Mesenchymal stem cell (in vitro differentiated cells and primary cell): Measurements from ENCODE around the gene CHADL.

Experiments
- DNase-seq: peaks from one replicate; pipeline ENCODE4 v3.0.0-alpha.2; 2013
- H2AFZ ChIP-seq: one replicate; pipeline ENCODE4 v1.6.1; 2013; ENCODE audit warnings: low read depth, mild to moderate bottlenecking, control low read depth, inconsistent platforms, low read length, moderate library complexity
- H2AK5ac ChIP-seq: 2 replicates; pipeline ENCODE4 v1.6.1; 2013; ENCODE audit warnings: low read length, moderate library complexity, mild to moderate bottlenecking, inconsistent platforms; ENCODE audit not compliant: severe bottlenecking
- H2BK120ac ChIP-seq: one replicate; pipeline ENCODE4 v1.6.1; 2013; ENCODE audit warnings: low read depth, mild to moderate bottlenecking, inconsistent platforms, low read length, moderate library complexity
- H2BK12ac ChIP-seq, 2 experiments: one replicate each; pipeline ENCODE4 v1.6.1; 2013; ENCODE audit warnings: inconsistent platforms in 2 of 2, low read length in 2 of 2, mild to moderate bottlenecking in 2 of 2, moderate library complexity in 2 of 2, control low read depth in 1 of 2
- H2BK15ac ChIP-seq: one replicate; pipeline ENCODE4 v1.6.1; 2013; ENCODE audit warnings: mild to moderate bottlenecking, low read depth, inconsistent platforms; ENCODE audit not compliant: poor library complexity, severe bottlenecking
- H2BK5ac ChIP-seq: 2 replicates; pipeline ENCODE4 v1.6.1; 2013; ENCODE audit warnings: low read depth, mild to moderate bottlenecking, low read length, control low read depth, inconsistent platforms; ENCODE audit not compliant: poor library complexity, severe bottlenecking
- H3K14ac ChIP-seq, 2 experiments: one replicate each; pipeline ENCODE4 v1.6.1; 2013; ENCODE audit warnings: inconsistent platforms in 2 of 2, low read length in 2 of 2, control low read depth in 1 of 2, mild to moderate bottlenecking in 1 of 2, moderate library complexity in 1 of 2
- H3K18ac ChIP-seq, 2 experiments: one replicate each; pipeline ENCODE4 v1.6.1; 2013; ENCODE audit warnings: inconsistent platforms in 2 of 2, low read length in 2 of 2, control low read depth in 1 of 2, low read depth in 1 of 2, mild to moderate bottlenecking in 1 of 2
- H3K23ac ChIP-seq, 2 experiments: one replicate each; pipeline ENCODE4 v1.6.1; 2013; ENCODE audit warnings: inconsistent platforms in 2 of 2, low read length in 2 of 2, mild to moderate bottlenecking in 2 of 2, moderate library complexity in 2 of 2, control low read depth in 1 of 2
- H3K27ac ChIP-seq: 2 replicates; pipeline ENCODE4 v1.5.1; 2013; ENCODE audit warnings: mild to moderate bottlenecking, moderate library complexity, low read length, control low read depth, inconsistent platforms; ENCODE audit not compliant: poor library complexity, severe bottlenecking
- H3K27me3 ChIP-seq, 2 experiments: 2 replicates each; pipeline versions ENCODE4 v1.6.1 to v1.7.0; 2013; ENCODE audit warnings: low read length in 2 of 2, mild to moderate bottlenecking in 2 of 2, moderate library complexity in 2 of 2, control low read depth in 1 of 2, inconsistent platforms in 1 of 2; ENCODE audit not compliant: control insufficient read depth in 1 of 2, insufficient read depth in 1 of 2
- H3K36me3 ChIP-seq, 2 experiments: 2 replicates each; pipeline versions ENCODE4 v1.6.1 to v1.7.0; 2013; ENCODE audit warnings: low read length in 2 of 2, control low read depth in 1 of 2, inconsistent platforms in 1 of 2, low read depth in 1 of 2, mild to moderate bottlenecking in 1 of 2; ENCODE audit not compliant: insufficient read depth in 2 of 2, control insufficient read depth in 1 of 2
- H3K4ac ChIP-seq, 2 experiments: one replicate each; pipeline ENCODE4 v1.6.1; 2013; ENCODE audit warnings: inconsistent platforms in 2 of 2, low read length in 2 of 2, mild to moderate bottlenecking in 2 of 2, moderate library complexity in 2 of 2, control low read depth in 1 of 2, low read depth in 1 of 2
- H3K4me1 ChIP-seq: 2 replicates; pipeline ENCODE4 v1.6.1; 2013; ENCODE audit warnings: low read depth, low read length, control low read depth; ENCODE audit not compliant: control insufficient read depth, insufficient read depth
- H3K4me2 ChIP-seq: 2 replicates; pipeline ENCODE4 v1.6.1; 2013; ENCODE audit warnings: low read length, mild to moderate bottlenecking, inconsistent platforms; ENCODE audit not compliant: poor library complexity, severe bottlenecking
- H3K4me3 ChIP-seq, 2 experiments: 2 replicates each; pipeline versions ENCODE4 v1.5.1 to v1.7.0; 2013; ENCODE audit warnings: low read length in 2 of 2, mild to moderate bottlenecking in 2 of 2, control low read depth in 1 of 2, low read depth in 1 of 2; ENCODE audit not compliant: insufficient read depth in 1 of 2
- H3K79me1 ChIP-seq: replicated peaks from 2 replicates; pipeline ENCODE4 v1.6.1; 2013; ENCODE audit warnings: mild to moderate bottlenecking, control low read depth, low read length, inconsistent platforms; ENCODE audit not compliant: poor library complexity, severe bottlenecking
- H3K9ac ChIP-seq: 2 replicates; pipeline ENCODE4 v1.7.0; 2013; ENCODE audit warnings: mild to moderate bottlenecking, low read length, moderate library complexity
- H3K9me3 ChIP-seq: 2 replicates; pipeline ENCODE4 v1.7.0; 2013; ENCODE audit warnings: mild to moderate bottlenecking, low read length; ENCODE audit not compliant: control insufficient read depth
- H4K8ac ChIP-seq: one replicate; pipeline ENCODE4 v1.6.1; 2013; ENCODE audit warnings: inconsistent platforms, mild to moderate bottlenecking, low read length, moderate library complexity
- H4K91ac ChIP-seq: one replicate; pipeline ENCODE4 v1.6.1; 2013; ENCODE audit warnings: mild to moderate bottlenecking, low read length, inconsistent platforms
- WGBS: methylation state at CpG from one replicate; pipeline ENCODE4 v1.1.7; 2013; ENCODE audit warnings: mixed read lengths; 5-methylcytosine and 5-hydroxymethylcytosine counted together

The CHADL gene

GRCh38 chr22:41247703-41248102, 7.0 kb upstream of the CHADL start:
- WGBS, result 97% methylated on average over 7 of the region's 7 CpGs

GRCh38 chr22:41245917-41246499, 5.3 kb upstream of the CHADL start:
- H2AFZ ChIP-seq, result no peak overlapping the region
- H2AK5ac ChIP-seq, result no peak overlapping the region
- H3K4ac ChIP-seq, result no peak overlapping the region
- no peak overlapping the region for H2BK15ac ChIP-seq
- H3K4me2 ChIP-seq, result no peak overlapping the region
- H3K14ac ChIP-seq, result no peak overlapping the region
- H3K27me3 ChIP-seq, result no peaks in the 10 kb centered on the region
- no peak overlapping the region for H3K27ac ChIP-seq
- H3K4me1 ChIP-seq, result peaks cover 21% of the 10 kb centered on the region
- H4K8ac ChIP-seq, result no peak overlapping the region
- no peak overlapping the region for H3K23ac ChIP-seq
- H4K91ac ChIP-seq, result no peak overlapping the region
- no peak for DNase-seq
- peaks cover 59% of the 10 kb centered on the region in 2 experiments for H3K36me3 ChIP-seq
- H3K9me3 ChIP-seq, result no peaks in the 10 kb centered on the region
- H3K79me1 ChIP-seq, result peaks cover 24% of the 10 kb centered on the region
- no peak overlapping the region for H2BK12ac ChIP-seq
- H3K18ac ChIP-seq, result no peak overlapping the region
- H2BK5ac ChIP-seq, result no peak overlapping the region
- H2BK120ac ChIP-seq, result no peak overlapping the region
- 88% methylated on average over 21 of the region's 21 CpGs for WGBS
- no peak overlapping the region for H3K9ac ChIP-seq
- H3K4me3 ChIP-seq, result no peak overlapping the region

More at GRCh38 chr22:41247703-41248102, 7.0 kb upstream of the CHADL start:
- Histone ChIP-seq H3K36me3 (peaks cover 69 to 73% of the 10 kb centered on the region in 2 experiments), H3K23ac (no peak overlapping the region), H3K18ac (no peak overlapping the region), H3K27ac (peak overlapping the region; percentile 63), H3K9ac (no peak overlapping the region), H3K79me1 (peaks cover 27% of the 10 kb centered on the region), H3K27me3 (no peaks in the 10 kb centered on the region), H3K4ac (no peak overlapping the region), H3K14ac (no peak overlapping the region), H2BK15ac (no peak overlapping the region), H3K9me3 (no peaks in the 10 kb centered on the region), H3K4me2 (no peak overlapping the region), H2AK5ac (no peak overlapping the region), H4K8ac (no peak overlapping the region), H2AFZ (no peak overlapping the region), H2BK12ac (no peak overlapping the region), H2BK5ac (no peak overlapping the region), H2BK120ac (no peak overlapping the region), H3K4me3 (no peak overlapping the region), H4K91ac (no peak overlapping the region), H3K4me1 (peaks cover 20% of the 10 kb centered on the region)
- DNase-seq, result no peak

GRCh38 chr22:41243361-41243760, 2.6 kb upstream of the CHADL start:
- Histone ChIP-seq H3K14ac (no peak overlapping the region), H3K4me1 (peaks cover 32% of the 10 kb centered on the region), H3K4ac (no peak overlapping the region), H4K8ac (no peak overlapping the region), H3K79me1 (peaks cover 11% of the 10 kb centered on the region), H2BK15ac (no peak overlapping the region), H3K4me3 (no peak overlapping the region), H3K9ac (no peak overlapping the region), H3K9me3 (no peaks in the 10 kb centered on the region), H2BK12ac (no peak overlapping the region), H2BK5ac (no peak overlapping the region), H3K27me3 (no peaks in the 10 kb centered on the region), H2BK120ac (no peak overlapping the region), H3K18ac (no peak overlapping the region), H3K36me3 (peaks cover 33 to 34% of the 10 kb centered on the region in 2 experiments), H3K23ac (no peak overlapping the region), H4K91ac (no peak overlapping the region), H3K27ac (no peak overlapping the region), H2AFZ (no peak overlapping the region), H2AK5ac (no peak overlapping the region), H3K4me2 (no peak overlapping the region)
- DNase-seq, result no peak
- 90% methylated on average over 6 of the region's 6 CpGs for WGBS

- H3K27me3 ChIP-seq, result no peaks in the 10 kb centered on the region
- no peak overlapping the region for H3K18ac ChIP-seq
- no peak overlapping the region for H3K4me2 ChIP-seq
- no peak overlapping the region for H3K14ac ChIP-seq
- H3K27ac ChIP-seq, result no peak overlapping the region
- no peak overlapping the region for H2AK5ac ChIP-seq
- DNase-seq, result peak; percentile 17
- no peak overlapping the region for H2BK12ac ChIP-seq
- H2BK5ac ChIP-seq, result no peak overlapping the region
- peaks cover 32% of the 10 kb centered on the region for H3K4me1 ChIP-seq
- H3K4ac ChIP-seq, result no peak overlapping the region
- H3K36me3 ChIP-seq, result peaks cover 25 to 28% of the 10 kb centered on the region in 2 experiments
- 90% methylated on average over 18 of the region's 18 CpGs for WGBS
- no peak overlapping the region for H3K9ac ChIP-seq
- no peak overlapping the region for H3K23ac ChIP-seq
- H4K91ac ChIP-seq, result no peak overlapping the region
- no peak overlapping the region for H3K4me3 ChIP-seq
- no peaks in the 10 kb centered on the region for H3K9me3 ChIP-seq
- no peak overlapping the region for H4K8ac ChIP-seq
- H3K79me1 ChIP-seq, result peaks cover 12% of the 10 kb centered on the region
- no peak overlapping the region for H2AFZ ChIP-seq
- H2BK15ac ChIP-seq, result no peak overlapping the region
- no peak overlapping the region for H2BK120ac ChIP-seq
Observed at GRCh38 chr22:41242396-41243117, 1.8 kb upstream of the CHADL start.
